SK-N-MC (cell line): Measurements from ENCODE around the gene MAN1C1.

Experiments used
- EZH2 ChIP-seq: fragments of 200-600 bp; sonication (generic); IDR thresholded peaks from one replicate; pipeline ENCODE4 v1.6.1; 2017; ENCODE audit warnings: antibody characterized with exemption
- FOXP2 ChIP-seq: optimal IDR thresholded peaks from 2 replicates; pipeline ENCODE3; 2011; ENCODE audit warnings: mild to moderate bottlenecking, moderate library complexity; ENCODE audit not compliant: insufficient read depth; ENCODE audit errors: extremely low read length, control extremely low read depth
- POLR2AphosphoS5 ChIP-seq: IDR thresholded peaks from 2 replicates; pipeline ENCODE4 v1.6.1; 2012; ENCODE audit warnings: mild to moderate bottlenecking, low read depth, low read length, borderline replicate concordance

- TF ChIP-seq EZH2 (no peak), FOXP2 (no peak), POLR2AphosphoS5 (no peak)
Observed at GRCh38 chr1:25640646-25641328, 24.2 kb downstream of the MAN1C1 start.
